ENCODE results near the gene FTL. TPM values are rescaled to one million over a fixed set of nuclear protein-coding genes. Genes with fewer than 3 reads are reported as not detected.

FTL gene
- total RNA-seq: 6,635 and 8,342 TPM in 2 replicates

DNA sequence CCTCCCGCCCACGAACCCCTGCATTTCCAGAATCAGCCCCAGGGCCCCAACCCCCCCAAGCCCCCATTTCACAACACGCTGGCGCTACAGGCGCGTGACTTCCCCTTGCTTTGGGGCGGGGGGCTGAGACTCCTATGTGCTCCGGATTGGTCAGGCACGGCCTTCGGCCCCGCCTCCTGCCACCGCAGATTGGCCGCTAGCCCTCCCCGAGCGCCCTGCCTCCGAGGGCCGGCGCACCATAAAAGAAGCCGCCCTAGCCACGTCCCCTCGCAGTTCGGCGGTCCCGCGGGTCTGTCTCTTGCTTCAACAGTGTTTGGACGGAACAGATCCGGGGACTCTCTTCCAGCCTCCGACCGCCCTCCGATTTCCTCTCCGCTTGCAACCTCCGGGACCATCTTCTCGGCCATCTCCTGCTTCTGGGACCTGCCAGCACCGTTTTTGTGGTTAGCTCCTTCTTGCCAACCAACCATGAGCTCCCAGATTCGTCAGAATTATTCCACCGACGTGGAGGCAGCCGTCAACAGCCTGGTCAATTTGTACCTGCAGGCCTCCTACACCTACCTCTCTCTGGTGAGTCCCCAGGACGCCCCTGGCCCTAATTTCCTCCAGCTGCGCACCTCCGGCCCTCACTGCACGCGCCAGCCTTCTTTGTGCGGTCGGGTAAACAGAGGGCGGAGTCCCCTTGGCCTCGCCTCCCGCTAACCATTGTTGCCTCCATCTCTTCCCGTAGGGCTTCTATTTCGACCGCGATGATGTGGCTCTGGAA is at the start of gene FTL:
FTL (plus strand) TSS at position 270 of the 766 bp plus-strand sequence; CDS start at position 469, 199 bp downstream.

DNA sequence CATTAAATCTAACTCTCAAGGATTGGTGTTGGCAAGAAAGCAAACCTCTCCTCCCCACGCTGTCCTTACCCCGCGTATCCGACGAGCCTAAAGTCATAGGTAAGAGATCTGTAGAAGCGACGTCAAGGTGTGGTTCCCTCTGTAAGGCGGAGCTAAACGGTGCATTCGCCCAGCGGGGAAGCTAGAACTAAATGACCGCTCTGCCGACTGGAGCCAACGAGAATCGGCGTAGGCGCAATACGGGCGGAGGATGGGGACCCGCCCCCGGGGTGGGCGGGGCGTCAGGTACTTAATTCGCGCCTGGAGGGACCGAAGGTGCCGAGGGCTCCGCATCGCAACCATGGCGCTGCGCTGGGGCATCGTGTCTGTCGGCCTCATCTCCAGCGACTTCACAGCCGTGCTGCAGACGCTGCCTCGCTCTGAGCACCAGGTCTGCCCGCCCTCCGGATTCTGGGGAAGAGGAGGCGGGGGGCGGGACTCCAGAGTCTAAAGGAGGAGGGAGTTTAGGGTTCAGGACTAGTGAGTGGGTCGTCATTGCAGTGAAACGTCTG is 31.7 kb upstream of the FTL start, which contains the start of gene DHDH:
DHDH (plus strand) TSS at position 318 of the 551 bp plus-strand sequence; CDS start at position 341, 23 bp downstream.

DNA sequence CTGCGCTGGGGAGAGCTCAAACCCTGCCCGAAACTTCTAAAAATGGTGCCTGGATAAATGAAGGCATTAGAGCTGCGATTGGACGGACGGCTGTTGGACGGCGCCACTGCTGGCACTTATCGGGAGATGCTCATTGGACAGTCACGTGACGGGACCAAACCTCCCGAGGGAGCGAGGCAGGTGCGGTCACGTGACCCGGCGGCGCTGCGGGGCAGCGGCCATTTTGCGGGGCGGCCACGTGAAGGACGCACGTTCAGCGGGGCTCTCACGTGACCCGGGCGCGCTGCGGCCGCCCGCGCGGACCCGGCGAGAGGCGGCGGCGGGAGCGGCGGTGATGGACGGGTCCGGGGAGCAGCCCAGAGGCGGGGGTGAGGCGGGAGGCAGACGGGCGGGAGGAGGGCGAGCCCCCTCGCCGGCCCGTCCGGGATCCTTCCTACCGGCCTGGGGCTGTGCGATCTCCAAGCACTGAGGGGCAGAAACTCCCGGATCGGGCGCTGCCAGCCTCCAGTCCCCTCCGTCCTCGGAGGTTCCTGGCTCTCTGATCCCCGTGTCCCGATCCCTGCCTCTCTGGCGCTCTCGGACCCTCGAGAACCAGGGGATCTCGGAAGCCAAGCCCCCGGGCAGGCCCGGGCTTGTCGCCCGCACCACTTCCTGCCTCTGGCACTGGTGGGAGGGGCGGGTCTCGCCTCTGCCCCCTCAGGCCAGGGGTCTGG is 10.4 kb upstream of the FTL start, which contains the start of gene BAX:
BAX (plus strand) TSS at position 281 of the 713 bp plus-strand sequence; CDS start at position 335, 54 bp downstream.

DNA sequence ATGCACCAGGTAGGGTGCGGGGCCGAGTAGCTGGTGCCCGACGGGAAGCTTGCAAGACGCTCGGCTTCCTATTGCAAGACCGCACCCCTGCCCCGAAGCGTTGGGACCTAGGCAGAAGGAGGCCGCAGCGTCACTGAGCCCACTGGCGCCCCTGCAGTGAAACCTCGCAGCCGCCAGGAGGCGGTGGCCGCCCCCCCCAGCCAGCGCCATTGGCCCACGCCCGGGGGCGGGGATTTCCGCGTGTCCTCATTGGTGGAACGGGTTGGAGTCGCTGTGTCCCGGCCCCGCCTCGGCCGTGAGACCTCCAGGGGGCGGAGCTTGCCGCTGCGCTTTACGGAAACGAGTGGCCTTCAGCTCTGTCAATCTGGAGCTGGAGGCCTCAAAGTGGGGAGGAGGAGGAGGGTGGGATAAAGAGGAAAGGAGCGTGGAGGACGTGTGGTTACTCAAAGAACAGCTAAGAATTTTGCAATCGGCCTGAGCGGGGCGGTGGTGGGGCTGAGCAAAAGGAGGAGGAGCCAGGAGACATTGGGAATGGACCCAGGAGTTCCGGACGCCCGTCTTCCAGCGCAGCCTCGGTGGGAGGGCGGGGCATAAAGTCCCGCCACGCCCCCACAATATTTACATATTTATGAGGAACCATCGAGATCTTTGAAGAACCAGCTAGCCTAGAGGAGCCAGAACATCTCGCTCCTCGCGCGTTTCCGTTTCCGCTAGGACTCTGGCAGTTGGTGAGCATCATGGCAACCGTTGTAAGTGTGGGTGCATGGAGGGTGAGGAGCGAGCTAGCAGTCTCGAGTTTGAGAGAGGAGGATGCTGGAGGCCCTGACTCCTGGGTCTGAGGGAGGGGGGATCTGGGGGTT is 28.3 kb downstream of the FTL start, which contains the start of the genes GYS1 and RUVBL2:
GYS1 (minus strand) TSS at position 135 of the 860 bp plus-strand sequence. CDS start 197 bp downstream, outside the sequence.
RUVBL2 (plus strand) TSS at position 713 of the 860 bp plus-strand sequence; CDS start at position 738, 25 bp downstream.

Other genes with a start within 250 kb of the FTL start
- 3.2 and 3.8 TPM in 2 replicates for gene MAMSTR, start 245.6 kb upstream of the FTL start, total RNA-seq
- 2.3 and 6.4 TPM in 2 replicates for gene RASIP1, start 224.7 kb upstream of the FTL start, total RNA-seq
- not detected in 2 replicates for gene IZUMO1, start 218.4 kb upstream of the FTL start, total RNA-seq
- 0.17 and 1.8 TPM in 2 replicates for gene FUT1, start 212.7 kb upstream of the FTL start, total RNA-seq
- not detected in 2 replicates for gene FGF21, start 209.8 kb upstream of the FTL start, total RNA-seq
- gene BCAT2, start 154.3 kb upstream of the FTL start, total RNA-seq: 55.0 and 59.9 TPM in 2 replicates
- 5.9 and 14.9 TPM in 2 replicates for gene HSD17B14, start 128.8 kb upstream of the FTL start, total RNA-seq
- gene PLEKHA4, start 96.7 kb upstream of the FTL start, total RNA-seq: 10.3 and 28.0 TPM in 2 replicates
- 46.6 and 66.4 TPM in 2 replicates for gene PPP1R15A, start 92.9 kb upstream of the FTL start, total RNA-seq
- 0.09 TPM in 1 of 2 replicates, not detected in the other for gene TULP2, start 66.6 kb upstream of the FTL start, total RNA-seq
- gene NUCB1, start 65.0 kb upstream of the FTL start, total RNA-seq: 322 and 497 TPM in 2 replicates
- gene DHDH, start 31.6 kb upstream of the FTL start, total RNA-seq: 0.68 TPM in 1 of 2 replicates, not detected in the other
- 74.8 and 110 TPM in 2 replicates for gene BAX, start 10.4 kb upstream of the FTL start, total RNA-seq
- 39.2 and 79.2 TPM in 2 replicates for gene GYS1, start 28.0 kb downstream of the FTL start, total RNA-seq
- gene RUVBL2, start 28.6 kb downstream of the FTL start, total RNA-seq: 100 and 106 TPM in 2 replicates
- gene LHB, start 51.8 kb downstream of the FTL start, total RNA-seq: not detected in 2 replicates
- not detected in 2 replicates for gene CGB3, start 59.0 kb downstream of the FTL start, total RNA-seq
- gene CGB2, start 66.6 kb downstream of the FTL start, total RNA-seq: not detected in 2 replicates
- gene CGB1, start 71.6 kb downstream of the FTL start, total RNA-seq: not detected in 2 replicates
- gene CGB5, start 78.5 kb downstream of the FTL start, total RNA-seq: not detected in 2 replicates
- gene CGB8, start 83.8 kb downstream of the FTL start, total RNA-seq: not detected in 2 replicates
- 0.35 TPM in 1 of 2 replicates, not detected in the other for gene CGB7, start 92.4 kb downstream of the FTL start, total RNA-seq
- 1.1 TPM in 1 of 2 replicates, not detected in the other for gene NTF4, start 99.5 kb downstream of the FTL start, total RNA-seq
- gene KCNA7, start 107.4 kb downstream of the FTL start, total RNA-seq: not detected in 2 replicates
- 109 and 117 TPM in 2 replicates for gene SNRNP70, start 120.1 kb downstream of the FTL start, total RNA-seq
- gene LIN7B, start 149.1 kb downstream of the FTL start, total RNA-seq: 9.8 and 12.3 TPM in 2 replicates
- 3.2 and 12.3 TPM in 2 replicates for gene C19orf73, start 153.8 kb downstream of the FTL start, total RNA-seq
- 2.8 TPM in 2 replicates for gene PPFIA3, start 154.2 kb downstream of the FTL start, total RNA-seq
- 1.2 and 3.2 TPM in 2 replicates for gene HRC, start 190.1 kb downstream of the FTL start, total RNA-seq
- gene TRPM4, start 192.5 kb downstream of the FTL start, total RNA-seq: 15.2 and 27.5 TPM in 2 replicates

Data from pericardium fibroblast (primary cell).